GM18867 (cell line): ENCODE measurements around the gene NOC3L.

Experiments
- ATAC-seq: cut with Tn5 transposase; IDR thresholded peaks from one replicate; pipeline ENCODE4 v1.9.1; 2021; ENCODE audit warnings: mild to moderate bottlenecking, moderate library complexity; ENCODE audit not compliant: unreplicated experiment

Gene NOC3L

GRCh38 chr10:94308866-94309265, 53.9 kb downstream of the NOC3L start:
- no peak for ATAC-seq

- no peak for ATAC-seq
Observed at GRCh38 chr10:94307046-94307615, 55.6 kb downstream of the NOC3L start.

GRCh38 chr10:94303929-94304328, 58.8 kb downstream of the NOC3L start:
- ATAC-seq, result no peak

- ATAC-seq, result no peak
Observed at GRCh38 chr10:94300042-94300441, 62.7 kb downstream of the NOC3L start.

GRCh38 chr10:94299417-94299816, 63.3 kb downstream of the NOC3L start:
- ATAC-seq, result no peak

GRCh38 chr10:94294168-94294567, 68.6 kb downstream of the NOC3L start:
- no peak for ATAC-seq

GRCh38 chr10:94293354-94293753, 69.4 kb downstream of the NOC3L start:
- no peak for ATAC-seq

- ATAC-seq, result no peak
Observed at GRCh38 chr10:94292434-94293090, 70.2 kb downstream of the NOC3L start.

GRCh38 chr10:94288361-94289101, 74.2 kb downstream of the NOC3L start:
- no peak for ATAC-seq

GRCh38 chr10:94287336-94287735, 75.4 kb downstream of the NOC3L start:
- ATAC-seq, result no peak

- no peak for ATAC-seq
Observed at GRCh38 chr10:94286901-94287300, 75.8 kb downstream of the NOC3L start.

- no peak for ATAC-seq
Observed at GRCh38 chr10:94285271-94285670, 77.5 kb downstream of the NOC3L start.
